Neuronal stem cell (in vitro differentiated cells): ENCODE results near the gene LMF1.

Experiments used
- DNase-seq: peaks from one replicate; pipeline ENCODE4 v3.0.0-alpha.2; 2013; ENCODE audit warnings: low spot score
- H2AFZ ChIP-seq: one replicate; pipeline ENCODE4 v1.6.1; 2013; ENCODE audit warnings: mild to moderate bottlenecking, low read length, inconsistent platforms
- H2AK5ac ChIP-seq: 2 replicates; pipeline ENCODE4 v1.6.1; 2013; ENCODE audit warnings: low read depth, mild to moderate bottlenecking, inconsistent platforms, low read length, moderate library complexity, mixed read lengths
- H2BK120ac ChIP-seq: 2 replicates; pipeline ENCODE4 v1.6.1; 2013; ENCODE audit warnings: low read depth, mild to moderate bottlenecking, inconsistent platforms, low read length, moderate library complexity, mixed read lengths
- H2BK12ac ChIP-seq: one replicate; pipeline ENCODE4 v1.6.1; 2013; ENCODE audit warnings: low read length, inconsistent platforms
- H2BK15ac ChIP-seq: 2 replicates; pipeline ENCODE4 v1.6.1; 2013; ENCODE audit warnings: mild to moderate bottlenecking, low read length, inconsistent platforms, mixed read lengths
- H2BK5ac ChIP-seq: one replicate; pipeline ENCODE4 v1.6.1; 2013; ENCODE audit warnings: inconsistent platforms, mild to moderate bottlenecking, low read length, moderate library complexity
- H3K14ac ChIP-seq: one replicate; pipeline ENCODE4 v1.6.1; 2013; ENCODE audit warnings: low read length, inconsistent platforms
- H3K18ac ChIP-seq: 2 replicates; pipeline ENCODE4 v1.6.1; 2013; ENCODE audit warnings: low read length, inconsistent platforms
- H3K23ac ChIP-seq: 2 replicates; pipeline ENCODE4 v1.6.1; 2013; ENCODE audit warnings: low read depth, mild to moderate bottlenecking, mixed read lengths, low read length, inconsistent platforms; ENCODE audit not compliant: poor library complexity
- H3K27ac ChIP-seq: replicated peaks from 3 replicates; pipeline ENCODE4 v1.5.1; 2013; ENCODE audit warnings: low read length, inconsistent platforms
- H3K27me3 ChIP-seq, 3 experiments: 2 replicates each; pipeline ENCODE4 v1.6.1; 2013; ENCODE audit warnings: low read length in 3 of 3, mild to moderate bottlenecking in 2 of 3, inconsistent platforms in 1 of 3, low read depth in 1 of 3, mixed read lengths in 1 of 3, moderate library complexity in 1 of 3; ENCODE audit not compliant: control insufficient read depth in 3 of 3, insufficient read depth in 3 of 3
- H3K36me3 ChIP-seq, 2 donors: replicated peaks in 1 of 2; 2 replicates each; pipeline ENCODE4 v1.6.1; 2013; ENCODE audit warnings: low read length in 2 of 2; ENCODE audit not compliant: control insufficient read depth in 2 of 2, insufficient read depth in 2 of 2
- H3K4ac ChIP-seq: 2 replicates; pipeline ENCODE4 v1.6.1; 2013; ENCODE audit warnings: inconsistent platforms, mild to moderate bottlenecking, low read length, moderate library complexity
- H3K4me1 ChIP-seq, 2 donors: 1 replicate in 1 of 2; 2 replicates in 1 of 2; pipeline ENCODE4 v1.6.1; 2013; ENCODE audit warnings: low read length in 2 of 2, low read depth in 1 of 2; ENCODE audit not compliant: control insufficient read depth in 2 of 2, insufficient read depth in 1 of 2
- H3K4me2 ChIP-seq: one replicate; pipeline ENCODE4 v1.6.1; 2013; ENCODE audit warnings: mild to moderate bottlenecking, low read length, inconsistent platforms; ENCODE audit not compliant: insufficient read depth, poor library complexity, severe bottlenecking
- H3K4me3 ChIP-seq, 2 donors: 2 replicates each; pipeline ENCODE4 v1.5.1; 2013; ENCODE audit warnings: low read length in 2 of 2, mild to moderate bottlenecking in 2 of 2, inconsistent platforms in 1 of 2, moderate library complexity in 1 of 2
- H3K79me1 ChIP-seq: one replicate; pipeline ENCODE4 v1.6.1; 2013; ENCODE audit warnings: low read depth, mild to moderate bottlenecking, inconsistent platforms, low read length, moderate library complexity
- H3K9ac ChIP-seq: one replicate; pipeline ENCODE4 v1.6.1; 2013; ENCODE audit warnings: mild to moderate bottlenecking, low read depth, low read length, inconsistent platforms; ENCODE audit not compliant: poor library complexity
- H3K9me3 ChIP-seq, 2 donors: replicated peaks in 1 of 2; 2 replicates each; pipeline versions ENCODE3 to v1.6.1; 2013; ENCODE audit warnings: low read length in 2 of 2, mild to moderate bottlenecking in 2 of 2, inconsistent platforms in 1 of 2, low read depth in 1 of 2, mixed read lengths in 1 of 2, moderate library complexity in 1 of 2; ENCODE audit not compliant: control insufficient read depth in 2 of 2, insufficient read depth in 1 of 2
- H4K8ac ChIP-seq: one replicate; pipeline ENCODE4 v1.6.1; 2013; ENCODE audit warnings: low read depth, mild to moderate bottlenecking, inconsistent platforms, low read length, moderate library complexity
- H4K91ac ChIP-seq: one replicate; pipeline ENCODE4 v1.6.1; 2013; ENCODE audit warnings: low read length, low read depth, mild to moderate bottlenecking, inconsistent platforms; ENCODE audit not compliant: poor library complexity
- WGBS, 2 donors: extraction: QIAGEN DNeasy Blood & Tissue Kit; methylation state at CpG; one replicate each; pipeline ENCODE4 v1.1.7; 2013; ENCODE audit warnings: missing lambda C conversion rate in 2 of 2, mixed read lengths in 1 of 2; ENCODE audit not compliant: insufficient read length in 2 of 2, insufficient replicate concordance in 1 of 2; ENCODE audit errors: extremely low coverage in 2 of 2; 5-methylcytosine and 5-hydroxymethylcytosine counted together

LMF1 gene

GRCh38 chr16:998615-999014, 27.8 kb upstream of the LMF1 start:
- H2BK12ac ChIP-seq, result no peak overlapping the region

DNA sequence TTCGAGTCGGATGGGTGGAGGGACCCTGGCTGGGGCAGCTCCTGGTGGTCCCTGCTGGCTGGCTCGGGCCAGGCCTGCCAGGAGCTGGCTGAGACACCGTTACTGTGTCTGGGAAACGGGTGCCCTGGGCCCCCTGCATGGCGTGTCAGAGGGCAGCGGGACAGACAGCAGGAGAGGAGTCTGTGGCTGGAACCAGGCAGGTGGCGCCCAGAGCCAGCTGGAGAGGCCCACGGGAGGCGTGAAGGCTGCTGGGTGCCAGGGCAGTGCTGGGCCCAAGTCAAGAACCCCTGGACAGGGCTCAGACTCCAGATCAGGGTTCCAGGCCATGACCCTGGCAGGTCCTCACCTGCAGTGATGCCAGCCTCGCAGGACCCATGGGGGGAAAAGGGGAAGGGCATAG, 27.4 kb upstream of the LMF1 start:
- Histone ChIP-seq H3K27ac (no peak overlapping the region), H4K91ac (no peak overlapping the region), H4K8ac (no peak overlapping the region), H2BK5ac (no peak overlapping the region), H3K23ac (peak overlapping the region; percentile 17), H3K36me3 (no peaks in the 10 kb centered on the region), H3K4me1 (peaks cover 5 to 31% of the 10 kb centered on the region in 2 donors), H3K9me3 (peaks cover 9 to 30% of the 10 kb centered on the region in 2 donors), H3K4me3 (no peak overlapping the region), H2BK12ac (no peak overlapping the region), H3K79me1 (no peaks in the 10 kb centered on the region), H3K14ac (no peak overlapping the region), H3K27me3 (peaks cover 0 to 21% (median 0%) of the 10 kb centered on the region in 3 experiments), H3K18ac (peak overlapping the region; percentile 76), H2BK15ac (peak overlapping the region; percentile 86), H3K4ac (no peak overlapping the region), H3K4me2 (no peak overlapping the region), H2AK5ac (peak overlapping the region; percentile 28), H3K9ac (no peak overlapping the region), H2AFZ (no peak overlapping the region), H2BK120ac (no peak overlapping the region)
- no CpG with 5 or more reads among the region's 11 CpGs for WGBS, 2 donors
- DNase-seq, result no peak

More at GRCh38 chr16:998615-999014, 27.8 kb upstream of the LMF1 start:
- Histone ChIP-seq H3K4me1 (peaks cover 5 to 35% of the 10 kb centered on the region in 2 donors), H2BK15ac (peak overlapping the region; percentile 86), H3K27me3 (peaks cover 0 to 21% (median 0%) of the 10 kb centered on the region in 3 experiments), H4K8ac (no peak overlapping the region), H3K4ac (no peak overlapping the region), H2BK120ac (no peak overlapping the region), H3K14ac (no peak overlapping the region), H3K27ac (no peak overlapping the region), H3K9me3 (peaks cover 9 to 29% of the 10 kb centered on the region in 2 donors), H4K91ac (no peak overlapping the region), H3K4me2 (no peak overlapping the region), H2BK5ac (no peak overlapping the region), H3K9ac (no peak overlapping the region), H3K4me3 (no peak overlapping the region), H3K18ac (peak overlapping the region; percentile 76), H3K79me1 (no peaks in the 10 kb centered on the region), H2AFZ (no peak overlapping the region), H2AK5ac (peak overlapping the region; percentile 28), H3K23ac (peak overlapping the region; percentile 17), H3K36me3 (no peaks in the 10 kb centered on the region)
- no peak for DNase-seq
- WGBS, 2 donors, result no CpG with 5 or more reads among the region's 11 CpGs

DNA sequence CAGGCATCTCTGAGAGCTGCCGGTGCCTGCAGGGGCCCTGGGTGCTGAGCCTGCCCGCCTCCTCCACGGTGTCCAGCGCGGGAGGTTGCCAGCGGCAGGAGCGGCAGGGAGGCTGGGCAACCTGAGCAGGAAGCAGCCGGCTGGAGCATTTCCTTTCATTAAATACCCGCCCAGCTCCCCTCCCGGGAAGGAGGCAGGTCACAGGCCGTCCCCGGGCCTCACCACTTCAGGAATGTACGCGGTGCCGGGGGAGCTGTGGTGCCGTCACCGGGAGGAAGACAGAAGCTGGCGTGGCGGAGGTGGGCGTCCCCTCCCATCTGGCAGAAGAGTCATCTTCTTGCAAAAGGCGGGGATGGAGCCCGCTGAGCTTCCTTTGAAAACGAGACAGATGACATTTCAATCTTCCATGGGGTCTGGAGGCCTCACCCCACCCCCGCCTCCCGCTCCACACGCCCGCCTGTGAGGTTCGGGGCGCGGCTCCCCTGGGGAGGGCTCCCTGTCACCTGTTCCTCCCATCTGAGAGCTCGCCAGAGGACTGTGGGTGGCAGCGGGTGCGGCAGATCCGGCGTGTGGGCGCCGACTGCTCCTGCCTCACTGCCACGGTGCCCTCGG, 26.8 kb upstream of the LMF1 start:
- Histone ChIP-seq H3K9me3 (peaks cover 9 to 32% of the 10 kb centered on the region in 2 donors), H3K4me3 (peak overlapping the region in 1 of 2 donors; percentile 34), H2BK15ac (peak overlapping the region; percentile 74), H4K8ac (peak overlapping the region; percentile 25), H2AFZ (peak overlapping the region; percentile 83), H3K4me2 (peak overlapping the region; percentile 23), H2BK120ac (no peak overlapping the region), H3K27me3 (peaks cover 0 to 21% (median 0%) of the 10 kb centered on the region in 3 experiments), H3K9ac (no peak overlapping the region), H3K27ac (peak overlapping the region; percentile 41), H3K14ac (no peak overlapping the region), H3K18ac (peak overlapping the region; percentile 94), H3K23ac (no peak overlapping the region), H3K4ac (peak overlapping the region; percentile 43), H2BK12ac (no peak overlapping the region), H2BK5ac (peak overlapping the region; percentile 58), H3K4me1 (peaks cover 5 to 26% of the 10 kb centered on the region in 2 donors), H4K91ac (no peak overlapping the region), H3K36me3 (no peaks in the 10 kb centered on the region), H2AK5ac (peak overlapping the region; percentile 70), H3K79me1 (no peaks in the 10 kb centered on the region)
- DNase-seq, result no peak
- WGBS, 2 donors, result no CpG with 5 or more reads among the region's 39 CpGs

DNA sequence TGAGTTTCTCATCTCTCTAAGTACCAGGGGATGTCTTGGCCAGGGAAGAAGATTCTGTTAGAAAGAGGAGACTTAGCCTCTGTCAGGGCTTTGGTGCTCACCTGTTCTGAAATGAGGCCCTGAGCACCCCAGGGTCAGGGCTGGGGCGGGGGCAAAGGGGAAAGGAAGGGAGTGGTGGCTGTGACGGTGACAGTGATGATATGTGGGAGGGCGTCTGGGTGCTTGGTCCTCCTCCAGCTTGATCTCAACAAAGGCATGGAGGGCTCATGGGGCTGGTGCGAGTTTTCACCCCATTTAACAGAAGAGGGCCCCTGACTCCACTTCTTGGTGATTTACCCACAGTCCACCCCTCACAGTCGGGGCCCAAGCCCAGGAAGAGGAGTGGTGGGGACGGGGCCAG, 25.9 kb upstream of the LMF1 start:
- Histone ChIP-seq H4K91ac (no peak overlapping the region), H3K4ac (peak overlapping the region; percentile 26), H2BK120ac (no peak overlapping the region), H3K9ac (peak overlapping the region; percentile 33), H4K8ac (no peak overlapping the region), H2BK12ac (peak overlapping the region; percentile 88), H3K27me3 (peaks cover 0 to 21% (median 0%) of the 10 kb centered on the region in 3 experiments), H3K4me3 (peak overlapping the region in 1 of 2 donors; percentile 34), H2BK15ac (peak overlapping the region; percentile 74), H3K27ac (no peak overlapping the region), H3K4me2 (no peak overlapping the region), H3K36me3 (no peaks in the 10 kb centered on the region), H3K79me1 (no peaks in the 10 kb centered on the region), H3K23ac (no peak overlapping the region), H3K9me3 (peaks cover 9 to 32% of the 10 kb centered on the region in 2 donors), H2AK5ac (peak overlapping the region; percentile 70), H2BK5ac (peak overlapping the region; percentile 58), H3K14ac (no peak overlapping the region), H3K4me1 (peaks cover 5 to 30% of the 10 kb centered on the region in 2 donors), H2AFZ (peak overlapping the region; percentile 83), H3K18ac (peak overlapping the region; percentile 94)
- no CpG with 5 or more reads among the region's 6 CpGs for WGBS, 2 donors
- DNase-seq, result no peak
